ENCODE data around the gene SPOCK1. TPM values are rescaled to one million over a fixed set of nuclear protein-coding genes. Genes with fewer than 3 reads are reported as not detected.

The SPOCK1 gene
- total and polyA plus RNA-seq, 2 of the 4 experiments (the other 2 are of a cell fraction), result 5.0 to 20.3 TPM

GRCh38 chr5:137487600-137487999, 11.5 kb downstream of the SPOCK1 start:
- Histone ChIP-seq H2AK9ac (replicated peaks; ENCODE audit: low read depth, low read length, poor library complexity) (no peak overlapping the region), H3K79me1 (ENCODE audit: low read depth in 1 of 2, low read length in 2 of 2) (no peaks in the 10 kb centered on the region), H4K8ac (ENCODE audit: low read depth in 2 of 2, low read length in 2 of 2) (0 out of 4 replicates have a peak overlapping the region, but pooled peaks of 1 of the 2 experiments have one; percentile 25), H2AFZ (replicated peaks; ENCODE audit: low read length, poor library complexity) (no peak overlapping the region), H2AK5ac (ENCODE audit: low read depth, low read length) (no peak overlapping the region), H3K18ac (ENCODE audit: low read depth, low read length) (no peak overlapping the region), H2BK5ac (ENCODE audit: low read depth, low read length, poor library complexity, severe bottlenecking) (no peak overlapping the region), H2BK15ac (ENCODE audit: low read depth, low read length) (no peak overlapping the region), H2BK120ac (ENCODE audit: low read depth, low read length) (0 out of 2 replicates have a peak overlapping the region, but pooled peaks have one; percentile 38), H4K20me1 (ENCODE audit: insufficient read depth, low read length) (no peaks in the 10 kb centered on the region), H2BK20ac (ENCODE audit: low read depth, low read length) (no peak overlapping the region), H3K14ac (replicated peaks; ENCODE audit: low read depth, low read length) (no peak overlapping the region), H3K9me1 (ENCODE audit: insufficient read depth, low read length) (no peaks in the 10 kb centered on the region; the same call in 1 of the 2 replicates), H3K4me3 (ENCODE audit: insufficient read depth, low read depth, low read length) (no peak overlapping the region), H3K27ac (ENCODE audit: insufficient read depth, low read length) (no peak overlapping the region), H4K91ac (ENCODE audit: insufficient read depth, low read depth, low read length) (no peak overlapping the region), H3K9ac (ENCODE audit: low read depth, low read length) (no peak overlapping the region), H3K4ac (ENCODE audit: low read depth, low read length) (no peak overlapping the region), H3K4me2 (ENCODE audit: low read depth, low read length) (no peak overlapping the region), H3K4me1 (ENCODE audit: control insufficient read depth, insufficient read depth, low read length) (peaks cover 3% of the 10 kb centered on the region; the same call in 1 of the 2 replicates), H3K9me3 (ENCODE audit: control insufficient read depth, insufficient read depth, low read length) (no peaks in the 10 kb centered on the region), H3K36me3 (ENCODE audit: control insufficient read depth, insufficient read depth, low read length) (no peaks in the 10 kb centered on the region), H3K23ac (ENCODE audit: low read depth, low read length) (no peak overlapping the region), H3K56ac (ENCODE audit: extremely low read depth, insufficient read depth, low read length) (no peak overlapping the region), H3K27me3 (ENCODE audit: control insufficient read depth, insufficient read depth, low read length) (no peaks in the 10 kb centered on the region), H4K5ac (ENCODE audit: low read depth, low read length) (no peak overlapping the region)
- ATAC-seq (ENCODE audit: low read depth), result no peak
- 60% methylated on average over 1 of the region's 1 CpG; no CpG with 5 or more reads in 1 of the 2 experiments for WGBS, 2 experiments (ENCODE audit: extremely low coverage in 2 of 2, insufficient read length in 1 of 2)
- intact Hi-C loops (cut with micrococcal nuclease), result no loop called here
- BruUV-seq (replicated peaks), result no TSS peak
- in situ Hi-C loops (cut with MboI; ENCODE audit: low sequenced_read_pairs), result no loop called here
- TF ChIP-seq MXI1 (IDR thresholded peaks at IDR 0.05; ENCODE audit: borderline replicate concordance, low read depth, low read length) (no peak), RFX5 (IDR thresholded peaks at IDR 0.05; ENCODE audit: low read depth, low read length) (peak; percentile 34; the same call in 1 of the 2 replicates)
- POLR2A ChIA-PET (ENCODE audit: unreplicated experiment), result no interaction called here
- dilution Hi-C loops (cut with HindIII; ENCODE audit: low sequenced_read_pairs, unreplicated experiment), result no loop called here
- CTCF ChIA-PET, result interaction anchor here (1.4 kb wide), 1 partner anchor 168 kb away, joined by 4 read pairs; no protein-coding TSS in a partner anchor
- peak; percentile 60 for DNase-seq

Measured in IMR-90 (cell line).